Measurements from ENCODE around the gene C2orf81. TPM values are rescaled to one million over a fixed set of nuclear protein-coding genes. Genes with fewer than 3 reads are reported as not detected.

The C2orf81 gene
- total and polyA plus RNA-seq, 7 donors: 0.06 to 0.46 (median 0.34) TPM

DNA sequence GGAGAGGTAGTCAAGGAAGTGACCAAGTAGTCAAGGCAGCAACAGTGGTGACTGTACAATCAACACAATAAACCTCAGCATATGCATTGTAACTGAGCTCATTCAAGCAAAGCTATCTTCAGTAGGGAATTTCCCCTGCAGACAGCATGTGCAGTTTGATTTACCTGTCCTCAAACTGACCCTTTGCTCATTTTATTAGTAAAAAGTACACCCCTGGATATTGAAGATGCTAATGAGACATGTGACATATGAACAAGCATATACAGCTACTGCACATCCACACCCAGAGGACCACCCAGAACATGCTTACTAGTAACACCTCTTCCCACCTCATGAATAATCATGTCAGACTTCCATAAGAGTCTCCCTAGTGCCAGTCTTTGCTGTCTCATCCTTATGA is 15.4 kb downstream of the C2orf81 start:
- H3K27me3 ChIP-seq (ENCODE audit: insufficient read depth in 3 of 3, low read length in 2 of 3): peaks cover 0 to 12% (median 2%) of the 10 kb centered on the region in 3 donors
- no peak overlapping the region for H3K4me3 ChIP-seq
- H3K27ac ChIP-seq: no peak overlapping the region
- DNase-seq (no peak), ATAC-seq (no peak)
- TF ChIP-seq, protein P1, sequence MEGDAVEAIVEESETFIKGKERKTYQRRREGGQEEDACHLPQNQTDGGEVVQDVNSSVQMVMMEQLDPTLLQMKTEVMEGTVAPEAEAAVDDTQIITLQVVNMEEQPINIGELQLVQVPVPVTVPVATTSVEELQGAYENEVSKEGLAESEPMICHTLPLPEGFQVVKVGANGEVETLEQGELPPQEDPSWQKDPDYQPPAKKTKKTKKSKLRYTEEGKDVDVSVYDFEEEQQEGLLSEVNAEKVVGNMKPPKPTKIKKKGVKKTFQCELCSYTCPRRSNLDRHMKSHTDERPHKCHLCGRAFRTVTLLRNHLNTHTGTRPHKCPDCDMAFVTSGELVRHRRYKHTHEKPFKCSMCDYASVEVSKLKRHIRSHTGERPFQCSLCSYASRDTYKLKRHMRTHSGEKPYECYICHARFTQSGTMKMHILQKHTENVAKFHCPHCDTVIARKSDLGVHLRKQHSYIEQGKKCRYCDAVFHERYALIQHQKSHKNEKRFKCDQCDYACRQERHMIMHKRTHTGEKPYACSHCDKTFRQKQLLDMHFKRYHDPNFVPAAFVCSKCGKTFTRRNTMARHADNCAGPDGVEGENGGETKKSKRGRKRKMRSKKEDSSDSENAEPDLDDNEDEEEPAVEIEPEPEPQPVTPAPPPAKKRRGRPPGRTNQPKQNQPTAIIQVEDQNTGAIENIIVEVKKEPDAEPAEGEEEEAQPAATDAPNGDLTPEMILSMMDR (IDR thresholded peaks at IDR 0.05): no peak
- no peaks in the 10 kb centered on the region for H3K4me1 ChIP-seq
- H3K36me3 ChIP-seq (ENCODE audit: insufficient read depth in 1 of 2, low read depth in 1 of 2): no peaks in the 10 kb centered on the region
- no peaks in the 10 kb centered on the region for H3K9me3 ChIP-seq
- intact Hi-C loops (cut with DNase I): no loop called here

DNA sequence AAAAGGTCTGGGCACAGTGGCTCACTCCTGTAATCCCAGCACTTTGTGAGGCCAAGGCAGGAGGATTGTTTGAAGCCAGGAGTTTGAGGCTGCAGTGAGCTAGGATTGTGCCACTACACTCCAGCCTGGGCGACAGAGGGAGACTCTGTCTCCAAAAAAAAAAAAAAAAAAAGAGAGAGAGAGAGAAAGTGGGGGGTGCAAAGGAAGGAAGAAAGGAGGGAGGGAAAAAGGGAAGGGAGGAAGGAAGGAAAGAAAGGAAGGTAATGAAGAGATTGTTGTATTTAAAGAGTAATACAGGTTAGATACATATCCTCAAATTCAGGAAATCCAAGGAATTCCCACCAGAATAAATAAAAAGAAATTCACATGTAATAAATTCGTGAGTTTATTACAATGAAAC is 19.5 kb downstream of the C2orf81 start:
- no peaks in the 10 kb centered on the region for H3K4me1 ChIP-seq
- no peaks in the 10 kb centered on the region for H3K27me3 ChIP-seq (ENCODE audit: insufficient read depth in 3 of 3, low read length in 2 of 3)
- H3K4me3 ChIP-seq: no peak overlapping the region
- DNase-seq (no peak), ATAC-seq (no peak)
- H3K9me3 ChIP-seq: no peaks in the 10 kb centered on the region
- no peaks in the 10 kb centered on the region for H3K36me3 ChIP-seq (ENCODE audit: insufficient read depth in 1 of 2, low read depth in 1 of 2)
- TF ChIP-seq, protein P1 (IDR thresholded peaks at IDR 0.05): no peak
- H3K27ac ChIP-seq: no peak overlapping the region
- WGBS, 3 donors: 75 to 92% (median 80%) methylated on average over 2 of the region's 2 CpGs
- intact Hi-C loops (cut with DNase I): no loop called here

DNA sequence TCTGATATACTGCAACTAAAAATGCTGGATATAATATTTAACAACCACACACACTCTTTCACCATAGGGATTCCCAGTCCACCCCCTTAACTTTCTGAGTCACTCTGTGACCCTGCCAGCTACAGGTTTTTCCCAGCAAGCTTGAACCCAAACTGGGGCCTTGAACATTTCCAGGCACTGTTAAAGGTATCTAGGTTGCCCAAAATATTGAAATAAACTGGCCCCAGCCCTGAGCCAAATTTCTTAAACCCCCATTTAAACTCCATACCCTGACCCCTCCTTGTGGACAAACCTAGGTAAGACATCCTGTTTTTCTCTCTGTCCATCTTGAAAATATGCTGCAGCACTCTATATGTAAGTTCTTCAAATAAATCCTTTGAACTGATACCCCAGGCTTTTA is 21.6 kb downstream of the C2orf81 start:
- H3K4me1 ChIP-seq: no peaks in the 10 kb centered on the region
- H3K36me3 ChIP-seq (ENCODE audit: insufficient read depth in 1 of 2, low read depth in 1 of 2): no peaks in the 10 kb centered on the region
- H3K27ac ChIP-seq: no peak overlapping the region
- TF ChIP-seq, protein P1 (IDR thresholded peaks at IDR 0.05): peak; percentile 33
- DNase-seq (no peak), ATAC-seq (peak in 1 of 4 donors; percentile 46)
- peaks cover 0 to 2% (median 0%) of the 10 kb centered on the region in 3 donors for H3K27me3 ChIP-seq (ENCODE audit: insufficient read depth in 3 of 3, low read length in 2 of 3)
- intact Hi-C loops (cut with DNase I): no loop called here
- no peaks in the 10 kb centered on the region for H3K9me3 ChIP-seq
- H3K4me3 ChIP-seq: no peak overlapping the region

DNA sequence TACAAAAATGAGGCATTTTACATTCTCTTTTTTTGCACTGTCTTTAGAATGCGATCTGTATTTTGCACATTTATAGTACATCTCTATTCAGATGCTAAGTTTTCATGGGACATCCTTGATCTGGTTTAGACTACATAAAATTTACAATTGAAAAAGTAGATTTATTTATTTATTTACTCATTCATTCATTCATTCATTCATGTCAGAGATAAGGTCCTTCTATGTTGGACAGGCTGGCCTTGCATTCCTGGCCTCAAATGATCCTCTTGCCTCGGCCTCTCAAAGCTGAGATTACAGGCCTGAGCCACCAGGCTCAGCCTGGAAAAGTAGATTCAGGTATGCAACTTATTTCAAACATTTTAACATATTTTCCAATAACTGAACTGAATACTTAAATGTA is 25.3 kb downstream of the C2orf81 start:
- TF ChIP-seq, protein P1 (IDR thresholded peaks at IDR 0.05): no peak
- intact Hi-C loops (cut with DNase I): no loop called here

DNA sequence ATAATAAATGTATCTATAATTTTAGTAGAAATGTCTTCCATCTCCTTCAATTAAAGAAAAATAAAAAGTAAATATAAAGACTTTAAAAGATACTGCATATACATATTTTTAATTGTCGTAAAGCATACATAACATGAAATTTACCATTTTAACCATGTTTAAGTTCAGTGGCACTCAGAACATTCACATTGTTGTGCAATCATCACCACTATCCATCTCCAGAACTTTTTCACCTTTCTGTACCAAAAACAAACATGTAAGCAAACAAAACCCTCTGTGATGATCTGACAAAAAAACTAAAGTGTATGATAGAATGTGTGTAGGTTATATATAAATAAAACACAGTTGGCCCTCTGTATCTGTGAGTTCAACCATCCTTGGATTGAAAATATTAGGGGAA is 27.9 kb downstream of the C2orf81 start:
- Histone ChIP-seq H3K27me3 (ENCODE audit: insufficient read depth in 3 of 3, low read length in 2 of 3) (peaks cover 0 to 2% (median 0%) of the 10 kb centered on the region in 3 donors), H3K4me1 (peaks cover 26% of the 10 kb centered on the region), H3K4me3 (no peak overlapping the region), H3K27ac (no peak overlapping the region), H3K36me3 (ENCODE audit: insufficient read depth in 1 of 2, low read depth in 1 of 2) (no peaks in the 10 kb centered on the region), H3K9me3 (no peaks in the 10 kb centered on the region)
- intact Hi-C loops (cut with DNase I): no loop called here
- TF ChIP-seq, protein P1 (IDR thresholded peaks at IDR 0.05): no peak
- WGBS, 3 donors: 89 to 98% (median 95%) methylated on average over 1 of the region's 1 CpG
- DNase-seq (no peak), ATAC-seq (no peak)

More for the DNA sequence above, 25.3 kb downstream of the C2orf81 start:
- Histone ChIP-seq H3K4me1 (no peaks in the 10 kb centered on the region), H3K9me3 (no peaks in the 10 kb centered on the region), H3K4me3 (no peak overlapping the region), H3K27me3 (ENCODE audit: insufficient read depth in 3 of 3, low read length in 2 of 3) (peaks cover 0 to 2% (median 0%) of the 10 kb centered on the region in 3 donors), H3K27ac (no peak overlapping the region), H3K36me3 (ENCODE audit: insufficient read depth in 1 of 2, low read depth in 1 of 2) (no peaks in the 10 kb centered on the region)
- ATAC-seq: no peak
- DNase-seq: no peak
- WGBS, 3 donors: 96 to 98% (median 96%) methylated on average over 2 of the region's 2 CpGs

Data from psoas muscle (tissue), 8 donors.